22Rv1 (cell line): ENCODE results near the gene CACNG1.
A peak's percentile ranks its signal among the peaks of the same experiment; 100 is the strongest.

Source experiments
- H3K27ac ChIP-seq: fragments of 450-650 bp; 2 replicates; pipeline ENCODE4 v1.5.1; 2017
- CTCF ChIP-seq: fragments of 450-650 bp; IDR thresholded peaks from 2 replicates; pipeline ENCODE4 v1.5.1; 2017; ENCODE audit warnings: mild to moderate bottlenecking
- ZFX ChIP-seq: fragments of 450-650 bp; IDR thresholded peaks from 2 replicates; pipeline ENCODE4 v1.6.1; 2017; ENCODE audit warnings: antibody characterized with exemption, borderline replicate concordance

Gene CACNG1

GRCh38 chr17:67069603-67070136 is 25.3 kb downstream of the CACNG1 start:
- TF ChIP-seq ZFX (no peak), CTCF (no peak)
- no peak overlapping the region for H3K27ac ChIP-seq

DNA sequence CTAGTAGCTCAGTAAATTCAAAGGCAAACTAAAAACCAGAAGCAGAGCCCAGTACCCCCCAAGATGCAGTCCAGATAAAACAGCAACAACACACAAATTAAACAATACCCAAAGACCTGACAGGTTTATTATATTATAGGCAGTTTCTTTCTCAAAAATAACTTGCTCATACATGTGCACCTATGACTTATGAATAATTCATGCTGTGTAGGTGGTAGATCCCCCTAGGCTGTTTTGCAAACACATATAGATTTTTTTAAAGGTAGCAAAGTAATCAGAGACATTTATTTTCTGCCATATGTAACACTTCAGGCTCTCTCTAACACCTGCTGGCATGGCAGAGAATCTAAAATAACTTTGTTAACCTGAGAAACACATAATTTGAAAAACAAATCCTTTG is 27.2 kb downstream of the CACNG1 start:
- no peak for TF ChIP-seq ZFX
- TF ChIP-seq CTCF, result no peak
- H3K27ac ChIP-seq, result no peak overlapping the region

GRCh38 chr17:67072885-67073284 is 28.5 kb downstream of the CACNG1 start:
- no peak overlapping the region for H3K27ac ChIP-seq
- no peak for TF ChIP-seq CTCF

GRCh38 chr17:67074781-67075180 is 30.4 kb downstream of the CACNG1 start:
- TF ChIP-seq ZFX (no peak), CTCF (no peak)
- no peak overlapping the region for H3K27ac ChIP-seq

- TF ChIP-seq ZFX, result no peak
- TF ChIP-seq CTCF, result no peak
- peak overlapping the region; percentile 17 for H3K27ac ChIP-seq
These were observed 31.9 kb downstream of the CACNG1 start for GRCh38 chr17:67076290-67076689.

DNA sequence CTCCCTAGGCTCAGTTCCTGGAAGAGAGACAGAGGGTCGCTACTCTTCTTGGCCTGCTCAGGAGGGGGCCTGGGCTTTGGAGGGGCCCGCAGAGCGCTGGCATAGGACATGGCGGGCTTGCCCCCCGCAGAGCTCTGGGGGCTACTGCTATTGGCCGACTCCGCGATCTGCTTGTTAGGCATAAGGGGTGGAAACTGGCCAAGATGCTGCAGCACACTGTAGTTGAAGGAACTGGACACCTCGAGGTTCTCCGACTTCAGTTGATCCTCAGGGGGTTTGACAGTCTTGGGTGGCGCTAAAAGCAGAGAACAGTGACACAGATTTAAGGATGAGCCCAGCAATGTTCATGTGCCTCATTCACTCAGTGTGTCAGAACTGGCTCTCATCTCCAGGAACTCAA is 33.9 kb downstream of the CACNG1 start:
- TF ChIP-seq ZFX, result no peak
- TF ChIP-seq CTCF, result no peak
- no peak overlapping the region for H3K27ac ChIP-seq

GRCh38 chr17:67079491-67079890 is 35.1 kb downstream of the CACNG1 start:
- TF ChIP-seq CTCF, result no peak
- TF ChIP-seq ZFX, result no peak

More at GRCh38 chr17:67079491-67079890, 35.1 kb downstream of the CACNG1 start:
- no peak overlapping the region for H3K27ac ChIP-seq
